Adrenal gland (tissue), 5 donors: ENCODE results near the gene RHOB.

Experiments
- POLR2A ChIP-seq, 2 donors: fragments of 450-650 bp; IDR thresholded peaks; one replicate each; pipeline ENCODE4 v1.6.1; 2017; ENCODE audit warnings: antibody characterized with exemption in 2 of 2, mild to moderate bottlenecking in 2 of 2, moderate library complexity in 1 of 2
- TF ChIP-seq, protein P1 (sequence below), 6 experiments: fragments of 450-650 bp in 4 of 6; fragments of 200-600 bp in 2 of 6; sonication (generic) in 1 of 6; IDR thresholded peaks; 1 replicate in 5 of 6; 2 replicates in 1 of 6; pipeline versions ENCODE4 v1.5.1 to v1.8.0; 2016 to 2021; ENCODE audit warnings: antibody characterized with exemption in 6 of 6, mild to moderate bottlenecking in 2 of 6, moderate library complexity in 1 of 6
- donor health status: DM: no; HTN: no; CAD: no.

DNA sequence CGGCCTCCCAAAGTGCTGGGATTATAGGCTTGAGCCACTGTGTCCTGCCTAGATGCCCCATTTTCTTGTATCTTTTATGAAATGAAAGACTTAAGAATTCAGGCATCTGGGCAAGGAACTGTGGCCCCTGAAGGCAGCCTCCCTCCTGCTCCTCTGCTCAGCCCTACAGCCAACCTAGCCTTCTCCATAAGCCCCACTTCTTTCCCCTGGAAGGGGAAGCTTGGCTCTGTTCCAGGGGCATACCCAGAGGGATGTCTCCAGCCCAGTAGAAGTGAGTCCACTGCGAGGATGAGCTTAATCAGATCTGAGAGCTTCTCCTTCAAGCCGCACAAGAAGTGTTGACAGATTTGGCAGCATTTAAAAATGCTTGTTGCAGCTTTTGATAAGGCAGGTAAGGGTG is 39.7 kb downstream of the RHOB start:
- TF ChIP-seq, protein P1, sequence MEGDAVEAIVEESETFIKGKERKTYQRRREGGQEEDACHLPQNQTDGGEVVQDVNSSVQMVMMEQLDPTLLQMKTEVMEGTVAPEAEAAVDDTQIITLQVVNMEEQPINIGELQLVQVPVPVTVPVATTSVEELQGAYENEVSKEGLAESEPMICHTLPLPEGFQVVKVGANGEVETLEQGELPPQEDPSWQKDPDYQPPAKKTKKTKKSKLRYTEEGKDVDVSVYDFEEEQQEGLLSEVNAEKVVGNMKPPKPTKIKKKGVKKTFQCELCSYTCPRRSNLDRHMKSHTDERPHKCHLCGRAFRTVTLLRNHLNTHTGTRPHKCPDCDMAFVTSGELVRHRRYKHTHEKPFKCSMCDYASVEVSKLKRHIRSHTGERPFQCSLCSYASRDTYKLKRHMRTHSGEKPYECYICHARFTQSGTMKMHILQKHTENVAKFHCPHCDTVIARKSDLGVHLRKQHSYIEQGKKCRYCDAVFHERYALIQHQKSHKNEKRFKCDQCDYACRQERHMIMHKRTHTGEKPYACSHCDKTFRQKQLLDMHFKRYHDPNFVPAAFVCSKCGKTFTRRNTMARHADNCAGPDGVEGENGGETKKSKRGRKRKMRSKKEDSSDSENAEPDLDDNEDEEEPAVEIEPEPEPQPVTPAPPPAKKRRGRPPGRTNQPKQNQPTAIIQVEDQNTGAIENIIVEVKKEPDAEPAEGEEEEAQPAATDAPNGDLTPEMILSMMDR (IDR thresholded peaks at IDR 0.05), result no peak
- no peak for TF ChIP-seq POLR2A (IDR thresholded peaks at IDR 0.05)
